AG10803 (cell line): Measurements from ENCODE around the gene AP4E1.
"Not testable (repeated sequence)": the region's sequence is repeated elsewhere in the genome, so short reads cannot be mapped to it uniquely, and the experiment has no call there.

Source experiments
- DNase-seq: peaks from one replicate; pipeline ENCODE4 v3.0.0; 2010; ENCODE audit warnings: low read depth
- H3K4me3 ChIP-seq: 2 replicates; pipeline ENCODE4 v1.5.1; 2011; ENCODE audit warnings: mild to moderate bottlenecking, low read length, control low read depth
- CTCF ChIP-seq: conservative IDR thresholded peaks from 2 replicates; pipeline ENCODE4 v1.5.1; 2011; ENCODE audit warnings: mild to moderate bottlenecking, low read length, control low read depth, inconsistent platforms

AP4E1 gene

DNA sequence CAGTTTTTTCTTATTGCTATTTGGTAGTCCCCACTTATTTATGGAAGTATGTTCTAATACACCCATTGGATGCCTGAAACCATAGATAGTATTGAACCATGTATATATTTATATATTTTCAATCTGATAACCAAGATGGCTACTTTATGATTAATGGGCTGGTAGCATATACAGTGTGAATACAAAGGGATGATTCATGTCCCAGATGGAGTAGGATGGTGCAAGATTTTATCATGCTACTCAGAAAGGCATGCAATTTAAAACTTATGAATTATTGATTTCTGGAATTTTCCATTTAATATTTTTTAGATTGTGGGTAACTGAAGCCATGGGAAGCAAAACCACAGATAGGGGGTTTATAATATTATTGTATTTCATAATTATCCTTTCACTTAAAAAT, 35.2 kb downstream of the AP4E1 start:
- no peak for TF ChIP-seq CTCF
- DNase-seq = no peak

DNA sequence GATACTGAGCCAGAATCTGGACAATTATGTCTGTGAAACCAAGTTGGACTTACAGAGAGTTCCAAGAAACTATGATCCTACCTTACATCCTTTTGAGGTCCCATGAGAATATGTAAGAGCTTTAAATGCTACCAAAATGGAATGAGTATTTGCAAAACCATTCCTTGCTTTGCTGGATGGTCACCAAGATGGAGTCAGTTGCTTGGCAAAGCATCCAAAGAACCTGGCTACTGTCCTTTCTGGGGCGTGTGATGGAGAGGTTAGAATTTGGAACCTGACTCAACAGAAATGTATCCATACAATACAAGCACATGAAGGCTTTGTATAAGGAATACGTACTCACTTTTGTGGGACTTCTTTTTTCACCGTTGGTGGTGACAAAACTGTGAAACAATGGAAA, 36.2 kb downstream of the AP4E1 start:
- no peak for TF ChIP-seq CTCF
- H3K4me3 ChIP-seq = no peak overlapping the region
- DNase-seq = peak; percentile 15

More for the DNA sequence above, 35.2 kb downstream of the AP4E1 start:
- no peak overlapping the region for H3K4me3 ChIP-seq

- TF ChIP-seq CTCF = no peak
- H3K4me3 ChIP-seq = no peak overlapping the region
- DNase-seq = no peak
Observed at GRCh38 chr15:50945725-50946124, 37.2 kb downstream of the AP4E1 start.

GRCh38 chr15:50950745-50951144, 42.3 kb downstream of the AP4E1 start:
- DNase-seq, H3K4me3 ChIP-seq: not testable (repeated sequence)

- no peak for TF ChIP-seq CTCF
- DNase-seq = peak; percentile 54
- no peak overlapping the region for H3K4me3 ChIP-seq
Observed at GRCh38 chr15:50953302-50953701, 44.8 kb downstream of the AP4E1 start.

DNA sequence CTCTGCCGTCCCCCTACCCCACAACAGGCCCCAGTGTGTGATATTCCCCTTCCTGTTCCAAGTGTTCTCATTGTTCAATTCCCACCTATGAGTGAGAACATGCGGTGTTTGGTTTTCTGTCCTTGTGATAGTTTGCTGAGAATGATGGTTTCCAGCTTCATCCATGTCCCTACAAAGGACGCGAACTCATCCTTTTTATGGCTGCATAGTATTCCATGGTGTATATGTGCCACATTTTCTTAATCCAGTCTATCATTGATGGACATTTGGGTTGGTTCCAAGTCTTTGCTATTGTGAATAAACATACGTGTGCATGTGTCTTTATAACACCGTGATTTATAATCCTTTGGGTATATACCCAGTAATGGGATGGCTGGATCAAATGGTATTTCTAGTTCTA, 46.4 kb downstream of the AP4E1 start:
- not testable (repeated sequence) for DNase-seq, H3K4me3 ChIP-seq

DNA sequence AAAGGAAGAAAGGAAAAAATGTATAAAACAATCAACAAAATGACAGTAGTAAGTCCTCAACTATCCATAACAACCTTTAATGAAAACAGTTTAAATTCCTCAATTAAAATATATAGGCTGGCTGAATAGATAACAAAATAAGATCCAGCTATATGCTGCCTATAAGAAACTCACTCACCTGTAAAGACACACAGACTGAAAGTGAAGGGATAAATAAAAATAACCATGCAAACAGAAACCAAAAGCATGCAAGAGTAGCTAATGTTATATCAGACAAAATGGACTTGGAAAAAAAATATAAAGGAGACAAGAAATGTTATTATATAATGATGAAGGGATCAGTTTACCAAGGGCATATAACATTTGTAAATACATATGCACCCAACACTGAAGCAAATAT, 51.2 kb downstream of the AP4E1 start:
- no peak overlapping the region for H3K4me3 ChIP-seq
- TF ChIP-seq CTCF = no peak
- no peak for DNase-seq

- DNase-seq = no peak
- H3K4me3 ChIP-seq = no peak overlapping the region
- TF ChIP-seq CTCF = no peak
Observed at GRCh38 chr15:50964075-50964474, 55.6 kb downstream of the AP4E1 start.
